HG02678 (cell line): ENCODE measurements around the gene PRELID1.
"Not testable (repeated sequence)": the region's sequence is repeated elsewhere in the genome, so short reads cannot be mapped to it uniquely, and the experiment has no call there.

Experiments
- ATAC-seq: cut with Tn5 transposase; IDR thresholded peaks from one replicate; pipeline ENCODE4 v1.9.1; 2021; ENCODE audit warnings: mild to moderate bottlenecking, moderate library complexity; ENCODE audit not compliant: unreplicated experiment

Gene PRELID1, protein sequence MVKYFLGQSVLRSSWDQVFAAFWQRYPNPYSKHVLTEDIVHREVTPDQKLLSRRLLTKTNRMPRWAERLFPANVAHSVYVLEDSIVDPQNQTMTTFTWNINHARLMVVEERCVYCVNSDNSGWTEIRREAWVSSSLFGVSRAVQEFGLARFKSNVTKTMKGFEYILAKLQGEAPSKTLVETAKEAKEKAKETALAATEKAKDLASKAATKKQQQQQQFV

DNA sequence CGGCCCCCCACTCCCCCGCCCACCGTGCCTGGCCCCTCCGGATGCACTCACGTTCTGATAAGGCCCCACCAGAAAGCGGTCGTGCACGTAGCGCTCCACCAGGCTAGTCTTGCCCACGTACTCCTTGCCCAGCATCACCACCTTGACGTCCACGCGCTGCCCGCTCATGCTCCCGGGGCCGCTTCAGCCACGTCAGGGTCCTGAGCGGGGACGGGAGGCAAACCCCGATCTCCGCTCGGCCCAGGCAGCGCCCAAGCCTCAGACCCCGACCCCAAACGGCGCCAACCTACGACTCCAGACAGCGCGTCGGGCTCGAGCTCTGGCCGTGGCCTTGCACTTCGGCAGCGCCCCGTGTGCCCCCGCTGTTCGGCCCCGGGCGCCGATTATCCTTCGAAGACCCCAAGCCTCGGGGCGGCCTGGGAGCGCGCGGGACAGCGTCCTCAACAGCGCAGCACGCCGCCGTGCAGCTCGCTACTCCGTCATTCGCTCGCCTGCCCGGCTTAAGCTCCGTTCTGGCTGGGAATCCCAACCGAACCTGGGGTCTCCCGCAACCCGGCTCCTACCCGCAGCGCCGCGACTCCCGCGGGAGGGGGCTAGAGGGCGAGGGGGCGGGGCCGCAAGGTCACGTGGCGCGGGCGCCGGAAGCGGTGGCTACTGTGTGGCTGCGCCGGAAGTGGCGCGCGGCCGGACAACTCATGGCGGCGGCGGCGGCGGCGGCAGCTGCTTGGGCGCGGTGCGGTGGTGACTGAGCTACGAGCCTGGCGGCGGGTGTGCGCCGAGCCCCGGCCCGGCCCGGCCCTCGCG, at the start of gene PRELID1, which contains the start of gene RAB24:
Gene PRELID1 (plus strand): TSS at position 679 of the 804 bp plus-strand sequence. CDS start 187 bp downstream, outside the sequence.
Gene RAB24 (minus strand): TSS at position 599 of the 804 bp plus-strand sequence. CDS start 431 bp downstream, at position 168.
- ATAC-seq = peak; percentile 67

GRCh38 chr5:177256296-177256695, 47.3 kb upstream of the PRELID1 start:
- no peak for ATAC-seq

GRCh38 chr5:177258711-177259110, 44.9 kb upstream of the PRELID1 start:
- ATAC-seq = not testable (repeated sequence)

- no peak for ATAC-seq
Observed at GRCh38 chr5:177260961-177261360, 42.6 kb upstream of the PRELID1 start.

- ATAC-seq = no peak
Observed at GRCh38 chr5:177261510-177261909, 42.1 kb upstream of the PRELID1 start.

- no peak for ATAC-seq
Observed at GRCh38 chr5:177264178-177264577, 39.4 kb upstream of the PRELID1 start.

DNA sequence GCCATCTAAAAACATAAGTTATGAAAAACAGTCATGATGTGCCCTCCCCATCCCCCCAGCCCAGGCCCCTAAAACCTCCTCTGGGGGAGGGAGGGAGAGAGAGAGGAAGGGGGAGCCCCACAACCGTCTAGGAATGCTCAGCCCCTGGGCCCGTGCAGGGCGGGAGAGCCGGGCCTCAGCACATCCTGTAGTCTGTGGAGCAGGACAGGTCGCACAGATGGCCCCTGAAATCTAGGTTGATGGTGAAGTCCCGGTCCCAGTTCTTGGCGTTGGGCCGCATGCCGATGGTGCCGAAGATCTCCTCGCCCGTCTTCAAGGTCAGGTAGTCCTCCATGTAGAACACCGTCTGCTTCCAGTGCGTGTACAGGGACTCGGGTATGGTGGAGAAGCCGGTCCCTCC, 38.2 kb upstream of the PRELID1 start:
- ATAC-seq = no peak

DNA sequence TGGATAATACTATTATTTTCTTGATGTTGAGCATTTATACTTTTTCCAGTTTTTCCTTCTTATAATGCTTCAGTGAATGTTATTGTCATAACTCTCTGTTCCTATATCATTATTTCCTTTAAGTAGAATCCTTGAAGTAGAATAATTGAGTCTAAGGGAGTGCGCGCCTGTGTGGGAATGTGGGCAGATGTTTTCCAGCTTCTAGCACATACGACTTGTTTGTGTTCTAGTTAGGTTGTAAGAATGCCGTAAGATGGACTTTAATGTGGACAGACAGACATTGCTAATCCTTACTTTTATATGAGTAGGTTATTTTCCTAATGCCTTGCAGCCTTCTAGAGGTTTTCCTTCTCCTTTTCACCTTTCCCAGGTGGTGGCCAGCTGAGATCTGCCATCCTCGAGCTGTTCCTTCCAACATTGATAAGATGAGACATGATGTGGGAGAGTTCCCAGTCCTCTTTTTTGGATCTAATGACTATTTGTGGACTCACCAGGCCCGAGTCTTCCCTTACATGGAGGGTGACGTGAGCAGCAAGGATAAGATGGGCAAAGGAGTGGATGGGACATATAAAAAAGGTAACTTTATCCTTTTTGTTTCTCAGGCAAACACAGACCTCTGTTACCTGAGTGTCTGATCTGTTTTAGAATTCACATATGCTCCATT, 34.2 kb upstream of the PRELID1 start:
- no peak for ATAC-seq

- ATAC-seq = no peak
Observed at GRCh38 chr5:177269976-177270375, 33.6 kb upstream of the PRELID1 start.

GRCh38 chr5:177270653-177271052, 32.9 kb upstream of the PRELID1 start:
- no peak for ATAC-seq

DNA sequence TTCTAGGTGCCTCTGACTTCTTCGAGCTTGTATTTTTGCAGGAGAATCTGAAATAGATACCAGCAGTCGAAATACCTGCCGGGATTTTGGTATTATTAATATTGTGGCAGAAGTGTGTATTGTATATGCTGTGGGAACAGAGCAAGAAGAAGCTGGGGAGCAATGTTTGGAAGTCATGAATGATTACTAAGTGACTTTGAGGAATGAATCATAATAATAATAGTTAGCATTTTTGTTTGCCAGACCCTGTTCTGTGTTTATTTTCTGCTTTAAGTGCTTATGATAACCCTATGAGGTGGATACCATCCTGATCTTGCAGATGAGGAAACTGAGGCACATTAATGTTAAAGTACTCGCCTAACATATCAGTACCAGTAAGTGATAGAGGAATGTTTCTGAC, 32.5 kb upstream of the PRELID1 start:
- no peak for ATAC-seq

DNA sequence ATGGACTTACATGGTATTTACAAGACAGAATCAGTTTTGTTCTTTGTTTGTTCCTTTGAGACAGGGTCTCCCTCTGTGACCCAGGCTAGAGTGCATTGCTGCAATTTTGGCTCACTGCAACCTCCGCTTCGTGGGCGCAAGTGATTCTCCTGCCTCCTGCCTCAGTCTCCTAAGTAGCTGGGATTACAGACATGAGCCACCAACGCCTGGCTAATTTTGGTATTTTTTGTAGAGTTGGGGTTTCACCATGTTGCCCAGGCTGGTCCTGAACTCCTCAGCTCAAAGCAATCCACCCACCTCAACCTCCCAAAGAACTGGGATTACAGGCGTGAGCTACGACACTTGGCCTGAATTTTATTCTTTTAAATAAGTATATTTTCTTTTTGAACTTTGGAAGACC, 27.7 kb upstream of the PRELID1 start:
- no peak for ATAC-seq

GRCh38 chr5:177276886-177277285, 26.7 kb upstream of the PRELID1 start:
- no peak for ATAC-seq

- no peak for ATAC-seq
Observed at GRCh38 chr5:177288191-177288590, 15.4 kb upstream of the PRELID1 start.

- ATAC-seq = no peak
Observed at GRCh38 chr5:177290816-177291596, 12.6 kb upstream of the PRELID1 start.

DNA sequence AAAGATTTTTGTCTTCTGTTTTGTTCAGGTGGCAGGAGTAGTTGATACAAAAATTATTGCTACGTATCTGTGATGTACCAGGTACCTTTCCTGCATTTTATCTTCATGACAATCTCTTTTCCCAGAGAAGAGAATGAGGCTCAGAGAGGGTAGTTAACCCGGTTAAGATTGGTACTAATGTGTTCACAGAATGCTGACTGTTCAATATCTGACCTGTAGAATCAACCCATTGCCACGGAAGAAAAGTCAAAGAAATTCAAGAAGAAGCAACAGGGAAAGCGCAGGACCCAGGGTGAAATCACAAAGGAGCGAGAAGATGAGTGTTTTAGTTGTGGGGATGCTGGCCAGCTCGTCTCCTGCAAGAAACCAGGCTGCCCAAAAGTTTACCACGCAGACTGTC, 11.9 kb upstream of the PRELID1 start:
- ATAC-seq = no peak

DNA sequence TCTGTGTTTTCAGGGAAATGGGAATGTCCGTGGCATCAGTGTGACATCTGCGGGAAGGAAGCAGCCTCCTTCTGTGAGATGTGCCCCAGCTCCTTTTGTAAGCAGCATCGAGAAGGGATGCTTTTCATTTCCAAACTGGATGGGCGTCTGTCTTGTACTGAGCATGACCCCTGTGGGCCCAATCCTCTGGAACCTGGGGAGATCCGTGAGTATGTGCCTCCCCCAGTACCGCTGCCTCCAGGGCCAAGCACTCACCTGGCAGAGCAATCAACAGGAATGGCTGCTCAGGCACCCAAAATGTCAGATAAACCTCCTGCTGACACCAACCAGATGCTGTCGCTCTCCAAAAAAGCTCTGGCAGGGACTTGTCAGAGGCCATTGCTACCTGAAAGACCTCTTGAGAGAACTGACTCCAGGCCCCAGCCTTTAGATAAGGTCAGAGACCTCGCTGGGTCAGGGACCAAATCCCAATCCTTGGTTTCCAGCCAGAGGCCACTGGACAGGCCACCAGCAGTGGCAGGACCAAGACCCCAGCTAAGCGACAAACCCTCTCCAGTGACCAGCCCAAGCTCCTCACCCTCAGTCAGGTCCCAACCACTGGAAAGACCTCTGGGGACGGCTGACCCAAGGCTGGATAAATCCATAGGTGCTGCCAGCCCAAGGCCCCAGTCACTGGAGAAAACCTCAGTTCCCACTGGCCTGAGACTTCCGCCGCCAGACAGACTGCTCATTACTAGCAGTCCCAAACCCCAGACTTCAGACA, 9.6 kb upstream of the PRELID1 start:
- ATAC-seq = no peak

DNA sequence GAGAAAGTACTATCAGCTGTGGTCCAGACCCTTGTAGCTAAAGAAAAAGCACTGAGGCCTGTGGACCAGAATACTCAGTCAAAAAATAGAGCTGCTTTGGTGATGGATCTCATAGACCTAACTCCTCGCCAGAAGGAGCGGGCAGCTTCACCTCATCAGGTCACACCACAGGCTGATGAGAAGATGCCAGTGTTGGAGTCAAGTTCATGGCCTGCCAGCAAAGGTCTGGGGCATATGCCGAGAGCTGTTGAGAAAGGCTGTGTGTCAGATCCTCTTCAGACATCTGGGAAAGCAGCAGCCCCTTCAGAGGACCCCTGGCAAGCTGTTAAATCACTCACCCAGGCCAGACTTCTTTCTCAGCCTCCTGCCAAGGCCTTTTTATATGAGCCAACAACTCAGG, 9.0 kb upstream of the PRELID1 start:
- ATAC-seq = no peak

DNA sequence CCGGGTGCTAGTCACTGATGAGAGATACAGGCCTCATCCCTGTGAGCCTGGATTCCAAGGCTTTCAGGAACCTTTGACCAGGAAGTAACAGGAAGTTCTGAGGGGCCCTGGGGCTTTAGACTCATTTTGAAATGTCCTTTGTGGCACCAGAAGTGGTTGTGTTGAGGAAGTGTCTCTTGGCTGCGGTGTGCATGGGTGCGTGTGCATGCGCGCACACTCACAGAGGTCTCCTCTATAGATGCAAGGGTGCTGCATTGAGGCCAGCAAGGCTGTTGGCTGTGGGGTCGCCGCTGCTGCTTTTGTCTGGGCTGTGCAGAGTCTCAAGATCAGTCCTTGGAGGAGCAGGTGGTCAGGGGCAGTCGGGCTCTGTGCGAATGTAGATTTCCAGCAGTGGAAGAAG, 7.7 kb upstream of the PRELID1 start:
- no peak for ATAC-seq

DNA sequence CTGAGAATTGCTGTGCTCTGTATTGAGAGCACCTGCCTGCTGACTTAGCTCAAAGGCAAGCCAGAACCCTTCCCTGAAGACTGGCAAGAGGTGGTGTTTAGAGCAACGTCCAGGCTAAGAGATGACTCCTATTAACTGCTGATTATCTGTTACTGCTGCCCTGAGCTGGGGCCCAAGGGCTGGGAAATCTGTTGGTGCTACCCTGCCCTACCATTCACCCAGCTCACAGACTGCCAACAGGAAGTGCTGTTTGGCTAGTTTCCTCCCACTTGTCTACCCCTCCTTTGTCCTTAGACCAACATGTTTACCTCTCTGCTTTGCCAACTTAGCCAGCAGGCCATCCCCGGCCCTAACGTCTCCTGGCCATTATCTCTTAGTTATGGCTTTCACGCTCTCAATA, 7.0 kb upstream of the PRELID1 start:
- ATAC-seq = no peak
